ENCODE results near the gene LAMA4.

Gene LAMA4

GRCh38 chr6:112066606-112067005 is 187.8 kb downstream of the LAMA4 start:
- no peaks in the 10 kb centered on the region for H3K4me1 ChIP-seq (ENCODE audit: control insufficient read depth, insufficient read depth, low read length)
- no peaks in the 10 kb centered on the region for H3K9me3 ChIP-seq (ENCODE audit: control insufficient read depth, insufficient read depth, low read depth, low read length)
- no peaks in the 10 kb centered on the region for H3K27me3 ChIP-seq (ENCODE audit: control insufficient read depth, insufficient read depth, low read length)
- peaks cover 13% of the 10 kb centered on the region for H3K36me3 ChIP-seq (ENCODE audit: control insufficient read depth, insufficient read depth, low read length)
- no peak overlapping the region for H3K4me3 ChIP-seq (ENCODE audit: low read depth, low read length)
- H3K27ac ChIP-seq (ENCODE audit: low read depth, low read length): no peak overlapping the region
- no peak overlapping the region for H3K9ac ChIP-seq (ENCODE audit: low read length)

GRCh38 chr6:112065426-112065986 is 188.9 kb downstream of the LAMA4 start:
- Histone ChIP-seq H3K36me3 (ENCODE audit: control insufficient read depth, insufficient read depth, low read length) (peaks cover 4% of the 10 kb centered on the region; the same call in 1 of the 2 replicates), H3K4me1 (ENCODE audit: control insufficient read depth, insufficient read depth, low read length) (no peaks in the 10 kb centered on the region), H3K9me3 (ENCODE audit: control insufficient read depth, insufficient read depth, low read depth, low read length) (no peaks in the 10 kb centered on the region), H3K4me3 (ENCODE audit: low read depth, low read length) (no peak overlapping the region), H3K9ac (ENCODE audit: low read length) (no peak overlapping the region), H3K27ac (ENCODE audit: low read depth, low read length) (no peak overlapping the region), H3K27me3 (ENCODE audit: control insufficient read depth, insufficient read depth, low read length) (no peaks in the 10 kb centered on the region)

- H3K9ac ChIP-seq (ENCODE audit: low read length): no peak overlapping the region
- H3K27me3 ChIP-seq (ENCODE audit: control insufficient read depth, insufficient read depth, low read length): no peaks in the 10 kb centered on the region
- H3K27ac ChIP-seq (ENCODE audit: low read depth, low read length): no peak overlapping the region
- H3K4me3 ChIP-seq (ENCODE audit: low read depth, low read length): no peak overlapping the region
- H3K4me1 ChIP-seq (ENCODE audit: control insufficient read depth, insufficient read depth, low read length): no peaks in the 10 kb centered on the region
- H3K9me3 ChIP-seq (ENCODE audit: control insufficient read depth, insufficient read depth, low read depth, low read length): no peaks in the 10 kb centered on the region
- no peaks in the 10 kb centered on the region for H3K36me3 ChIP-seq (ENCODE audit: control insufficient read depth, insufficient read depth, low read length)
These were observed 191.4 kb downstream of the LAMA4 start for GRCh38 chr6:112062966-112063365.

- no peaks in the 10 kb centered on the region for H3K9me3 ChIP-seq (ENCODE audit: control insufficient read depth, insufficient read depth, low read depth, low read length)
- H3K36me3 ChIP-seq (ENCODE audit: control insufficient read depth, insufficient read depth, low read length): no peaks in the 10 kb centered on the region
- no peak overlapping the region for H3K27ac ChIP-seq (ENCODE audit: low read depth, low read length)
- no peak overlapping the region for H3K4me3 ChIP-seq (ENCODE audit: low read depth, low read length)
- H3K27me3 ChIP-seq (ENCODE audit: control insufficient read depth, insufficient read depth, low read length): no peaks in the 10 kb centered on the region
- H3K9ac ChIP-seq (ENCODE audit: low read length): no peak overlapping the region
- H3K4me1 ChIP-seq (ENCODE audit: control insufficient read depth, insufficient read depth, low read length): no peaks in the 10 kb centered on the region
These were observed 192.8 kb downstream of the LAMA4 start for GRCh38 chr6:112061605-112062004.
